LNCaP clone FGC (cell line): Measurements from ENCODE around the gene ABCA3.

Experiments used
- DNase-seq: peaks from one replicate; pipeline ENCODE4 v3.0.0-alpha.2; 2011; ENCODE audit warnings: low read depth
- H3K4me3 ChIP-seq: 2 replicates; pipeline ENCODE4 v1.5.1; 2011; ENCODE audit warnings: mild to moderate bottlenecking, low read depth, low read length, control low read depth
- CTCF ChIP-seq: IDR thresholded peaks from 2 replicates; pipeline ENCODE4 v1.5.1; 2012; ENCODE audit warnings: mild to moderate bottlenecking; ENCODE audit not compliant: control insufficient read depth, insufficient read depth; ENCODE audit errors: extremely low read depth

Gene ABCA3

GRCh38 chr16:2237493-2238149 lies 102.9 kb downstream of the ABCA3 start:
- no peak for TF ChIP-seq CTCF
- no peak for DNase-seq
- H3K4me3 ChIP-seq: no peak overlapping the region

DNA sequence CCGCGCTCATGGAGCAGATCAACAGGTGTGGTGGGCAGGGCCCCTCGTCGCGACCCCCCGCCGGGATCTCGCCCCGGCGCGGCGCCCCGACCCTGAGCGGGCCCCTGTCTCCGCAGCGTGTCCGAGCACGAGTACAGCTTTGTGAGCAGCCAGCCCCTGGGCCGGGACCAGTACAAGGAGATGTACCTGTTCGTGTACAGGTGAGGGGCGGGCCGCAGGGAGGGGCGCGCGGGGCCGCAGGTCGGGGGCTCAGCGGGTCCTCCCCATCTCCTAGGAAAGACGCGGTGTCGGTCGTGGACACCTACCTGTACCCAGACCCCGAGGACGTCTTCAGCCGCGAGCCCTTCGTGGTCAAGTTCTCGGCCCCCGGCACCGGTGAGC lies 103.4 kb downstream of the ABCA3 start:
- no peak overlapping the region for H3K4me3 ChIP-seq
- no peak for DNase-seq
- TF ChIP-seq CTCF: no peak

DNA sequence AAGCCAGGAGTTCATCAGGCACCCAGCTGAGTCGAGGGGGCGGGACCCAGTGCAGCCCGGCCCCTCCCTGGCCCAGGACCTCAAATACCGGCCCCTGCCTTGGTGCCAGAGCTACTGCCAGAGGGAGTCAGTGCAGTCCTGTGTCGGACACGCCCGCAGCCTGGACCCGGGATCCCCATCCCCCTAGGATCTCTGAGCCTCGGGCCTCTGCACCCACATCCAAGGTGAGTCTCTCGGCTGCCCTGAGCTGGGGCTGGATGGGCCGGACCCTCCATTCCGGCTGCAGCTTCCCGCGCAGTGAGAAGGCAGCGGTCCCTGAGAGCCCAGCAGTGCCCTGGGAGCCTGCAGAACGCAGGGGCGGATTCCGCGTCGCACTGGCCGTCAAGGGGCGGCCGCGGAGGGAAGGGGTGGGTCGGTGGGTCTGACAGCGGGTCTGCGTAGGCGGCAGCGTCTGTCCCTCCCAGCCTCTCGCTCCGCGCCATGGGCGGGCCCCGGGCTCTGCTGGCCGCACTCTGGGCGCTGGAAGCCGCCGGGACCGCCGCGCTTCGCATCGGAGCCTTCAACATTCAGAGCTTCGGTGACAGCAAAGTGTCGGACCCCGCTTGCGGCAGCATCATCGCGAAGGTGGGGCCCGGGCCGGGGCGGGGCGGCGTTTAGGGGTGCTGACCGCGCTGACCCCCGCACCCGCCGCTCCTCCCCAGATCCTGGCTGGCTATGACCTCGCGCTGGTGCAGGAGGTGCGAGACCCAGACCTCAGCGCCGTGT lies 104.0 kb downstream of the ABCA3 start, which contains the start of gene DNASE1L2:
Gene DNASE1L2 (plus strand): TSS at position 108 of the 765 bp plus-strand sequence. CDS start 373 bp downstream, at position 481.
- no peak for DNase-seq
- no peak for TF ChIP-seq CTCF
- H3K4me3 ChIP-seq: no peak within 1 kb of the TSS

GRCh38 chr16:2235695-2236336 lies 104.7 kb downstream of the ABCA3 start:
- H3K4me3 ChIP-seq: no peak overlapping the region
- no peak for TF ChIP-seq CTCF
- DNase-seq: no peak

- TF ChIP-seq CTCF: no peak
Measured at GRCh38 chr16:2235234-2235651, 105.3 kb downstream of the ABCA3 start.

DNA sequence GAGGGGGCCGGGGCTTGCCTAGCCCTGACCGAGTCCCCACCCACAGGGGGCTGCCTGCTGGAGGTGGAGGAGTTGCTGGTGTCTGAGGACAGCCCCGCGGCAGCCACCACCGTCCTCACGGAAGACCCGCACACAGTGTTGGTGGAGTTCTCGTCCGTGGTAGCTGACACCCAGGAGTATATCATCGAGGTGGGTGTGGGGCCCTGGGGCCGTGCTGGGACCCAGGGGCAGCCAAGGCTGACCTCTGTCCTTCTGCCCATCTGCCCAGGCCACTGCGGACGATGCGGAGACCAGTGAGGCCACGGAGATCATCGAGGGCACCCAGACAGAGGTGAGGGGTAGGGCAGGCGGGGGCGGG lies 105.7 kb downstream of the ABCA3 start:
- no peak overlapping the region for H3K4me3 ChIP-seq
- no peak for TF ChIP-seq CTCF
- no peak for DNase-seq

More at GRCh38 chr16:2235234-2235651, 105.3 kb downstream of the ABCA3 start:
- DNase-seq: no peak
- H3K4me3 ChIP-seq: no peak overlapping the region
